Right lobe of liver (tissue), 4 donors: Measurements from ENCODE around the gene CEACAM5.

ENCODE experiments used
- POLR2A ChIP-seq: fragments of 450-650 bp; IDR thresholded peaks from one replicate; pipeline ENCODE4 v1.6.1; 2017; ENCODE audit warnings: antibody characterized with exemption, mild to moderate bottlenecking
- TF ChIP-seq, protein P1 (sequence below), 4 donors: fragments of 200-600 bp in 3 of 4; fragments of 450-650 bp in 1 of 4; IDR thresholded peaks; one replicate each; pipeline versions ENCODE4 v1.5.1 to v1.8.0; 2016 to 2022; ENCODE audit warnings: antibody characterized with exemption in 4 of 4, mild to moderate bottlenecking in 2 of 4
- donor health status: DM: no; HTN: no; CAD: no.
- donor health status: DM: no; HTN: no; CAD: no.
- donor health status: DM: no; HTN: yes; CAD: no.

- TF ChIP-seq, protein P1, sequence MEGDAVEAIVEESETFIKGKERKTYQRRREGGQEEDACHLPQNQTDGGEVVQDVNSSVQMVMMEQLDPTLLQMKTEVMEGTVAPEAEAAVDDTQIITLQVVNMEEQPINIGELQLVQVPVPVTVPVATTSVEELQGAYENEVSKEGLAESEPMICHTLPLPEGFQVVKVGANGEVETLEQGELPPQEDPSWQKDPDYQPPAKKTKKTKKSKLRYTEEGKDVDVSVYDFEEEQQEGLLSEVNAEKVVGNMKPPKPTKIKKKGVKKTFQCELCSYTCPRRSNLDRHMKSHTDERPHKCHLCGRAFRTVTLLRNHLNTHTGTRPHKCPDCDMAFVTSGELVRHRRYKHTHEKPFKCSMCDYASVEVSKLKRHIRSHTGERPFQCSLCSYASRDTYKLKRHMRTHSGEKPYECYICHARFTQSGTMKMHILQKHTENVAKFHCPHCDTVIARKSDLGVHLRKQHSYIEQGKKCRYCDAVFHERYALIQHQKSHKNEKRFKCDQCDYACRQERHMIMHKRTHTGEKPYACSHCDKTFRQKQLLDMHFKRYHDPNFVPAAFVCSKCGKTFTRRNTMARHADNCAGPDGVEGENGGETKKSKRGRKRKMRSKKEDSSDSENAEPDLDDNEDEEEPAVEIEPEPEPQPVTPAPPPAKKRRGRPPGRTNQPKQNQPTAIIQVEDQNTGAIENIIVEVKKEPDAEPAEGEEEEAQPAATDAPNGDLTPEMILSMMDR (IDR thresholded peaks at IDR 0.05): no peak
- no peak for TF ChIP-seq POLR2A
Observed at GRCh38 chr19:41699968-41700323, 8.5 kb upstream of the CEACAM5 start.
